IMR-90 (cell line): Measurements from ENCODE around the gene CDYL2. TPM values are rescaled to one million over a fixed set of nuclear protein-coding genes. Genes with fewer than 3 reads are reported as not detected.
"Not testable (repeated sequence)": the region's sequence is repeated elsewhere in the genome, so short reads cannot be mapped to it uniquely, and the experiment has no call there.

Source experiments
- ATAC-seq: fragments of 200-7000 bp; cut with Tn5 transposase; 2 replicates; pipeline ENCODE4 v1.9.1; 2020; ENCODE audit warnings: low read depth, mild to moderate bottlenecking, moderate library complexity
- BruUV-seq: library from RNA; stranded (reverse); fragments of 400-500 nt; replicated peaks from 2 replicates; lab custom pipeline; 2021; lab: Mats Ljungman, UMichigan
- CTCF ChIA-PET: fragments of 300-600 bp; formaldehyde crosslinking; extraction: SDS; loops from one replicate; lab custom pipeline; 2021; ENCODE audit warnings: antibody characterized with exemption; lab: Yijun Ruan, JAX
- POLR2A ChIA-PET: fragments of 300-600 bp; sonication (Branson Sonifier 250); formaldehyde crosslinking; loops from one replicate; lab custom pipeline; 2022; ENCODE audit warnings: antibody characterized with exemption; ENCODE audit not compliant: unreplicated experiment; lab: Charles Lee
- DNase-seq: peaks from one replicate; pipeline ENCODE4 v3.0.0; 2013
- H2AFZ ChIP-seq: replicated peaks from 2 replicates; pipeline ENCODE3; 2013; ENCODE audit warnings: low read length, mild to moderate bottlenecking; ENCODE audit not compliant: poor library complexity
- H2AK5ac ChIP-seq: 2 replicates; pipeline ENCODE4 v1.6.1; 2013; ENCODE audit warnings: low read depth, low read length, inconsistent platforms
- H2AK9ac ChIP-seq: replicated peaks from 2 replicates; pipeline ENCODE3; 2013; ENCODE audit warnings: mild to moderate bottlenecking, low read depth, low read length, moderate library complexity; ENCODE audit not compliant: poor library complexity
- H2BK120ac ChIP-seq: 2 replicates; pipeline ENCODE4 v1.6.1; 2013; ENCODE audit warnings: low read depth, low read length, inconsistent platforms
- H2BK15ac ChIP-seq: 3 replicates; pipeline ENCODE4 v1.6.1; 2013; ENCODE audit warnings: low read depth, low read length, inconsistent platforms
- H2BK20ac ChIP-seq: 2 replicates; pipeline ENCODE4 v1.6.1; 2013; ENCODE audit warnings: low read depth, mild to moderate bottlenecking, inconsistent platforms, low read length, moderate library complexity
- H2BK5ac ChIP-seq: 2 replicates; pipeline ENCODE4 v1.6.1; 2013; ENCODE audit warnings: mild to moderate bottlenecking, low read depth, low read length, inconsistent platforms; ENCODE audit not compliant: poor library complexity, severe bottlenecking
- H3K14ac ChIP-seq: replicated peaks from 2 replicates; pipeline ENCODE4 v1.6.1; 2013; ENCODE audit warnings: low read depth, low read length, inconsistent platforms
- H3K18ac ChIP-seq: 2 replicates; pipeline ENCODE4 v1.6.1; 2013; ENCODE audit warnings: low read depth, low read length, control low read depth
- H3K23ac ChIP-seq: 2 replicates; pipeline ENCODE4 v1.6.1; 2013; ENCODE audit warnings: low read depth, low read length, inconsistent platforms
- H3K27ac ChIP-seq: 2 replicates; pipeline ENCODE4 v1.5.1; 2013; ENCODE audit warnings: mild to moderate bottlenecking, control low read depth, low read length; ENCODE audit not compliant: insufficient read depth
- H3K27me3 ChIP-seq: 2 replicates; pipeline ENCODE4 v1.6.1; 2013; ENCODE audit warnings: low read length; ENCODE audit not compliant: control insufficient read depth, insufficient read depth
- H3K36me3 ChIP-seq: 2 replicates; pipeline ENCODE4 v1.6.1; 2013; ENCODE audit warnings: low read length, mixed read lengths; ENCODE audit not compliant: control insufficient read depth, insufficient read depth
- H3K4ac ChIP-seq: 2 replicates; pipeline ENCODE4 v1.6.1; 2013; ENCODE audit warnings: low read depth, low read length, inconsistent platforms
- H3K4me1 ChIP-seq: 2 replicates; pipeline ENCODE4 v1.6.1; 2013; ENCODE audit warnings: low read length, mixed read lengths; ENCODE audit not compliant: control insufficient read depth, insufficient read depth
- H3K4me2 ChIP-seq: 2 replicates; pipeline ENCODE4 v1.6.1; 2013; ENCODE audit warnings: low read depth, mild to moderate bottlenecking, control low read depth, low read length, moderate library complexity
- H3K4me3 ChIP-seq: 2 replicates; pipeline ENCODE4 v1.5.1; 2013; ENCODE audit warnings: low read depth, mild to moderate bottlenecking, control low read depth, low read length, moderate library complexity; ENCODE audit not compliant: insufficient read depth
- H3K56ac ChIP-seq: 2 replicates; pipeline ENCODE4 v1.6.1; 2013; ENCODE audit warnings: low read length, inconsistent platforms; ENCODE audit not compliant: insufficient read depth; ENCODE audit errors: extremely low read depth
- H3K79me1 ChIP-seq, 2 experiments: 2 replicates each; pipeline ENCODE4 v1.6.1; 2013; ENCODE audit warnings: low read length in 2 of 2, inconsistent platforms in 1 of 2, low read depth in 1 of 2
- H3K9ac ChIP-seq: 2 replicates; pipeline ENCODE4 v1.6.1; 2013; ENCODE audit warnings: low read depth, low read length, control low read depth
- H3K9me1 ChIP-seq: 2 replicates; pipeline ENCODE4 v1.6.1; 2013; ENCODE audit warnings: low read length, inconsistent platforms; ENCODE audit not compliant: insufficient read depth
- H3K9me3 ChIP-seq: 2 replicates; pipeline ENCODE4 v1.6.1; 2013; ENCODE audit warnings: low read length; ENCODE audit not compliant: control insufficient read depth, insufficient read depth
- H4K20me1 ChIP-seq: 2 replicates; pipeline ENCODE4 v1.6.1; 2013; ENCODE audit warnings: low read length, inconsistent platforms; ENCODE audit not compliant: insufficient read depth
- H4K5ac ChIP-seq: 2 replicates; pipeline ENCODE4 v1.6.1; 2013; ENCODE audit warnings: mild to moderate bottlenecking, low read depth, low read length, control low read depth
- H4K8ac ChIP-seq, 2 experiments: 2 replicates each; pipeline ENCODE4 v1.6.1; 2013; ENCODE audit warnings: low read depth in 2 of 2, low read length in 2 of 2, control low read depth in 1 of 2, inconsistent platforms in 1 of 2
- H4K91ac ChIP-seq: 2 replicates; pipeline ENCODE4 v1.6.1; 2013; ENCODE audit warnings: low read depth, low read length, inconsistent platforms; ENCODE audit not compliant: insufficient read depth
- NFE2L2 ChIP-seq: fragments of 150-350 bp; IDR thresholded peaks from 2 replicates; pipeline ENCODE4 v1.6.1; 2016; ENCODE audit warnings: low read depth, mild to moderate bottlenecking, low read length
- POLR2A ChIP-seq: IDR thresholded peaks from 2 replicates; pipeline ENCODE4 v1.6.1; 2012; ENCODE audit warnings: mild to moderate bottlenecking, low read depth, low read length
- WGBS, 2 experiments: methylation state at CpG; one replicate each; pipeline versions ENCODE4 v1.1.5 to v1.1.7; 2013; ENCODE audit warnings: missing lambda C conversion rate in 2 of 2; ENCODE audit not compliant: insufficient read length in 1 of 2; ENCODE audit errors: extremely low coverage in 2 of 2; 5-methylcytosine and 5-hydroxymethylcytosine counted together
- dilution Hi-C: fragments of 300-500 bp; cut with HindIII; formaldehyde crosslinking; loops from one replicate; pipeline ENCODE4 v1.14.3; 2018; ENCODE audit warnings: low sequenced_read_pairs; ENCODE audit not compliant: unreplicated experiment
- in situ Hi-C: fragments of 300-500 bp; cut with MboI; formaldehyde crosslinking; loops from 3 replicates; pipeline ENCODE4 v1.14.3; 2019; ENCODE audit warnings: low sequenced_read_pairs, inconsistent platforms, mixed read lengths
- intact Hi-C: fragments of 100-400 bp; cut with micrococcal nuclease; formaldehyde crosslinking; loops from 2 replicates; pipeline ENCODE4 v1.10.0; 2022
- polyA plus RNA-seq, 3 experiments: library from polyadenylated mRNA; depleted of rRNA; stranded (reverse); fragments of >200 nt; gene quantifications; 2 replicates each; pipeline ENCODE4 v1.2.3, GENCODE V29; 2012; ENCODE audit warnings: low replicate concordance in 1 of 3
- total RNA-seq: library from RNA; depleted of rRNA; stranded (reverse); fragments of >200 nt; gene quantifications from 2 replicates; pipeline ENCODE4 v1.2.3, GENCODE V29; 2012

CDYL2 gene
- total and polyA plus RNA-seq, 2 of the 4 experiments (the other 2 are of a cell fraction): 1.2 to 3.9 TPM

- no peak overlapping the region for H3K56ac ChIP-seq
- no peak overlapping the region for H3K4me2 ChIP-seq
- no peak overlapping the region for H2BK15ac ChIP-seq
- H3K23ac ChIP-seq: no peak overlapping the region
- H2BK120ac ChIP-seq: no peak overlapping the region
- no peak overlapping the region for H2BK5ac ChIP-seq
- no peak for TF ChIP-seq POLR2A
- TF ChIP-seq NFE2L2: no peak
- 66% methylated on average over 7 of the region's 7 CpGs; no CpG with 5 or more reads in 1 of the 2 experiments for WGBS, 2 experiments
- in situ Hi-C loops (loop anchor here (25.0 kb wide), 1 partner anchor 279 kb away; the partner anchor contains the start of gene DYNLRB2), dilution Hi-C loops (no loop called here), intact Hi-C loops (no loop called here)
- CTCF ChIA-PET: no interaction called here
- POLR2A ChIA-PET: no interaction called here
- H3K27me3 ChIP-seq: no peaks in the 10 kb centered on the region; the same call in 1 of the 2 replicates
- no peak overlapping the region for H3K14ac ChIP-seq
- no peaks in the 10 kb centered on the region for H3K4me1 ChIP-seq
- no peaks in the 10 kb centered on the region for H3K79me1 ChIP-seq
- H4K91ac ChIP-seq: no peak overlapping the region
- DNase-seq (no peak), ATAC-seq (no peak)
- H4K20me1 ChIP-seq: no peaks in the 10 kb centered on the region
- H3K18ac ChIP-seq: no peak overlapping the region
- H2AK9ac ChIP-seq: no peak overlapping the region
- no peak overlapping the region for H2AFZ ChIP-seq
- H3K4me3 ChIP-seq: no peak overlapping the region
- H3K9me1 ChIP-seq: no peaks in the 10 kb centered on the region
- H3K36me3 ChIP-seq: no peaks in the 10 kb centered on the region
- H3K27ac ChIP-seq: no peak overlapping the region
- no TSS peak for BruUV-seq
- no peak overlapping the region for H2BK20ac ChIP-seq
- no peak overlapping the region for H3K9ac ChIP-seq
- no peak overlapping the region for H2AK5ac ChIP-seq
- no peak overlapping the region for H4K8ac ChIP-seq
- H3K4ac ChIP-seq: no peak overlapping the region
- no peak overlapping the region for H4K5ac ChIP-seq
- no peaks in the 10 kb centered on the region for H3K9me3 ChIP-seq
These were observed 12.0 kb upstream of the CDYL2 start for GRCh38 chr16:80816356-80816755.

GRCh38 chr16:80815278-80815677, 10.9 kb upstream of the CDYL2 start:
- in situ Hi-C loops: loop anchor here (25.0 kb wide), 1 partner anchor 278 kb away; the partner anchor contains the start of gene DYNLRB2
- H4K20me1 ChIP-seq, H3K56ac ChIP-seq, H4K91ac ChIP-seq, CTCF ChIA-PET, H3K27me3 ChIP-seq, DNase-seq, H2BK20ac ChIP-seq, H2BK120ac ChIP-seq, intact Hi-C loops, H3K18ac ChIP-seq, H2BK15ac ChIP-seq, POLR2A ChIA-PET, H4K8ac ChIP-seq, H3K4me3 ChIP-seq, H3K4ac ChIP-seq, H3K79me1 ChIP-seq, BruUV-seq, H2AK9ac ChIP-seq, H3K14ac ChIP-seq, H2BK5ac ChIP-seq, H3K4me2 ChIP-seq, ATAC-seq, H3K23ac ChIP-seq, dilution Hi-C loops, H4K5ac ChIP-seq, H2AK5ac ChIP-seq, H3K4me1 ChIP-seq, H3K9me3 ChIP-seq, H3K9ac ChIP-seq, H2AFZ ChIP-seq, H3K9me1 ChIP-seq, H3K36me3 ChIP-seq, H3K27ac ChIP-seq: not testable (repeated sequence)
- no CpG with 5 or more reads among the region's 2 CpGs for WGBS, 2 experiments
